ENCODE results near the gene ACSS2.
"Not testable (repeated sequence)": the region's sequence is repeated elsewhere in the genome, so short reads cannot be mapped to it uniquely, and the experiment has no call there.

ACSS2 gene

DNA sequence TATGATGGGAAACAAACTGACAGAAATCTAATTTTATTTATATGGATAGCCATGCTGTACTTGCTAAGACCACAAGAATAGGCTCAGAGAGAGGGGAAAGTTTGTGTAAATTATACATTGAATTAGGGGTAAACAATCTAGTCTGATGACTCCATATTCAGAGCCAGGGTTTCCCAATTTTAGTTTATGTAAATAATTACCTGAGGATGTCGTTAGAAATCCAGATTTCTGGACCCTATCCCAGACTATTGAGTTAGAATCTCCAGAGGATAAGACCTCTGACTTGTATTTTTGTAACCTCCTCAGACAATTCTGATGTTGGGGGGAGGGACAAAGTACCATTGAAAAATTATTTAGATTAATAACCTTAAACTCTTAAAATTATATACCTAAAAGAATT lies 18.3 kb downstream of the ACSS2 start:
- Histone ChIP-seq H3K9ac (ENCODE audit: low read length) (no peak overlapping the region), H3K4me2 (ENCODE audit: low read length) (no peak overlapping the region), H3K4me1 (ENCODE audit: insufficient read depth, low read length, severe bottlenecking) (no peaks in the 10 kb centered on the region), H4K20me1 (ENCODE audit: insufficient read depth, low read length) (no peaks in the 10 kb centered on the region), H3K9me2 (ENCODE audit: low read depth, low read length) (no peaks in the 10 kb centered on the region), H3K27ac (ENCODE audit: low read depth, low read length, poor library complexity, severe bottlenecking) (no peak overlapping the region), H3F3A (ENCODE audit: insufficient read depth, low read length) (no peaks in the 10 kb centered on the region), H3K79me2 (ENCODE audit: insufficient read depth, low read length) (no peaks in the 10 kb centered on the region), H3K36me3 (ENCODE audit: insufficient read depth, low read length) (no peaks in the 10 kb centered on the region), H3K9me3 (ENCODE audit: low read length) (no peaks in the 10 kb centered on the region), H3K27me3 (ENCODE audit: insufficient read depth, low read length) (no peaks in the 10 kb centered on the region), H2AFZ (ENCODE audit: low read length) (no peak overlapping the region), H3K4me3 (ENCODE audit: low read depth, low read length, poor library complexity, severe bottlenecking) (no peak overlapping the region)
- TF ChIP-seq EZH2 (IDR thresholded peaks at IDR 0.05; ENCODE audit: borderline replicate concordance, low read length) (no peak), CTCF (IDR thresholded peaks at IDR 0.05; ENCODE audit: low read length) (no peak)

- no peak overlapping the region for H3K4me2 ChIP-seq (ENCODE audit: low read length)
- H3K9me3 ChIP-seq (ENCODE audit: low read length), result no peaks in the 10 kb centered on the region
- no peaks in the 10 kb centered on the region for H3K36me3 ChIP-seq (ENCODE audit: insufficient read depth, low read length)
- H3K9ac ChIP-seq (ENCODE audit: low read length), result no peak overlapping the region
- H3K9me2 ChIP-seq (ENCODE audit: low read depth, low read length), result no peaks in the 10 kb centered on the region
- H3K4me3 ChIP-seq (ENCODE audit: low read depth, low read length, poor library complexity, severe bottlenecking), result no peak overlapping the region
- TF ChIP-seq EZH2 (IDR thresholded peaks at IDR 0.05; ENCODE audit: borderline replicate concordance, low read length) (no peak), CTCF (IDR thresholded peaks at IDR 0.05; ENCODE audit: low read length) (no peak)
- H4K20me1 ChIP-seq (ENCODE audit: insufficient read depth, low read length), result no peaks in the 10 kb centered on the region
- H3K4me1 ChIP-seq (ENCODE audit: insufficient read depth, low read length, severe bottlenecking), result no peaks in the 10 kb centered on the region
- no peaks in the 10 kb centered on the region for H3F3A ChIP-seq (ENCODE audit: insufficient read depth, low read length)
- H2AFZ ChIP-seq (ENCODE audit: low read length), result no peak overlapping the region
- H3K27me3 ChIP-seq (ENCODE audit: insufficient read depth, low read length), result no peaks in the 10 kb centered on the region
- H3K27ac ChIP-seq (ENCODE audit: low read depth, low read length, poor library complexity, severe bottlenecking), result no peak overlapping the region
- no peaks in the 10 kb centered on the region for H3K79me2 ChIP-seq (ENCODE audit: insufficient read depth, low read length)
These were observed 19.1 kb downstream of the ACSS2 start for GRCh38 chr20:34895465-34895864.

GRCh38 chr20:34896086-34896621 lies 19.7 kb downstream of the ACSS2 start:
- no peak overlapping the region for H3K9ac ChIP-seq (ENCODE audit: low read length)
- no peaks in the 10 kb centered on the region for H4K20me1 ChIP-seq (ENCODE audit: insufficient read depth, low read length)
- no peaks in the 10 kb centered on the region for H3K9me2 ChIP-seq (ENCODE audit: low read depth, low read length)
- H3K27ac ChIP-seq (ENCODE audit: low read depth, low read length, poor library complexity, severe bottlenecking), result no peak overlapping the region
- H3K4me3 ChIP-seq (ENCODE audit: low read depth, low read length, poor library complexity, severe bottlenecking), result no peak overlapping the region
- no peaks in the 10 kb centered on the region for H3K27me3 ChIP-seq (ENCODE audit: insufficient read depth, low read length)
- H3K4me2 ChIP-seq (ENCODE audit: low read length), result no peak overlapping the region
- no peaks in the 10 kb centered on the region for H3K79me2 ChIP-seq (ENCODE audit: insufficient read depth, low read length)
- no peaks in the 10 kb centered on the region for H3F3A ChIP-seq (ENCODE audit: insufficient read depth, low read length)
- no peaks in the 10 kb centered on the region for H3K9me3 ChIP-seq (ENCODE audit: low read length)
- TF ChIP-seq CTCF (IDR thresholded peaks at IDR 0.05; ENCODE audit: low read length) (no peak), EZH2 (IDR thresholded peaks at IDR 0.05; ENCODE audit: borderline replicate concordance, low read length) (no peak)
- no peaks in the 10 kb centered on the region for H3K36me3 ChIP-seq (ENCODE audit: insufficient read depth, low read length)
- H2AFZ ChIP-seq (ENCODE audit: low read length), result no peak overlapping the region
- H3K4me1 ChIP-seq (ENCODE audit: insufficient read depth, low read length, severe bottlenecking), result no peaks in the 10 kb centered on the region

DNA sequence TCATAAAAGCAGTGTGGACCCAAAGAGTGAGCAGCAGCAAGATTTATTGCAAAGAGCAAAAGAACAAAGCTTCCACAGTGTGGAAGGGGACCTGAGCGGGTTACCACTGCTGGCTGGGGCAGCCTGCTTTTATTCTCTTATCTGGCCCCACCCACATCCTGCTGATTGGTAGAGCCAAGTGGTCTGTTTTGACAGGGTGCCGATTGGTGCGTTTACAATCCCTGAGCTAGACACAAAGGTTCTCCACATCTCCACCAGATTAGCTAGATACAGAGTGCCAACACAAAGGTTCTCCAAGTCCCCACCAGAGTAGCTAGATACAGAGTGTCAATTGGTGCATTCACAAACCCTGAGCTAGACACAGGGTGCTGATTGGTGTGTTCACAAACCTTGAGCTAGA lies 21.7 kb downstream of the ACSS2 start:
- H3K4me1 ChIP-seq (ENCODE audit: insufficient read depth, low read length, severe bottlenecking); H3K27ac ChIP-seq (ENCODE audit: low read depth, low read length, poor library complexity, severe bottlenecking); H3K36me3 ChIP-seq (ENCODE audit: insufficient read depth, low read length); H3K4me3 ChIP-seq (ENCODE audit: low read depth, low read length, poor library complexity, severe bottlenecking); H3K9me2 ChIP-seq (ENCODE audit: low read depth, low read length); H2AFZ ChIP-seq (ENCODE audit: low read length); H3K4me2 ChIP-seq (ENCODE audit: low read length); H3K9ac ChIP-seq (ENCODE audit: low read length); H3K9me3 ChIP-seq (ENCODE audit: low read length); H3K27me3 ChIP-seq (ENCODE audit: insufficient read depth, low read length); H3F3A ChIP-seq (ENCODE audit: insufficient read depth, low read length); H4K20me1 ChIP-seq (ENCODE audit: insufficient read depth, low read length); H3K79me2 ChIP-seq (ENCODE audit: insufficient read depth, low read length): not testable (repeated sequence)

GRCh38 chr20:34898731-34899130 lies 22.3 kb downstream of the ACSS2 start:
- not testable (repeated sequence) for H3K9me2 ChIP-seq (ENCODE audit: low read depth, low read length); H3K9me3 ChIP-seq (ENCODE audit: low read length); H3K9ac ChIP-seq (ENCODE audit: low read length); H3K27me3 ChIP-seq (ENCODE audit: insufficient read depth, low read length); H3K4me2 ChIP-seq (ENCODE audit: low read length); H2AFZ ChIP-seq (ENCODE audit: low read length); H4K20me1 ChIP-seq (ENCODE audit: insufficient read depth, low read length); H3K79me2 ChIP-seq (ENCODE audit: insufficient read depth, low read length); H3K27ac ChIP-seq (ENCODE audit: low read depth, low read length, poor library complexity, severe bottlenecking); H3K4me1 ChIP-seq (ENCODE audit: insufficient read depth, low read length, severe bottlenecking); H3K36me3 ChIP-seq (ENCODE audit: insufficient read depth, low read length); H3F3A ChIP-seq (ENCODE audit: insufficient read depth, low read length); H3K4me3 ChIP-seq (ENCODE audit: low read depth, low read length, poor library complexity, severe bottlenecking)
